Measurements from ENCODE around the gene LYPD4.

GRCh38 chr19:41880329-41880708, 35.8 kb upstream of the LYPD4 start:
- TF ChIP-seq CTCF (IDR thresholded peaks at IDR 0.05), result no peak
- no peak for TF ChIP-seq EP300 (IDR thresholded peaks at IDR 0.05)
- TF ChIP-seq POLR2A (IDR thresholded peaks at IDR 0.05), result no peak
- TF ChIP-seq POLR2AphosphoS5 (IDR thresholded peaks at IDR 0.05), result no peak
